HG03378 (cell line): ENCODE measurements around the gene DHRS3.
"Not testable (repeated sequence)": the region's sequence is repeated elsewhere in the genome, so short reads cannot be mapped to it uniquely, and the experiment has no call there.

Source experiments
- ATAC-seq: cut with Tn5 transposase; IDR thresholded peaks from one replicate; pipeline ENCODE4 v1.9.1; 2021; ENCODE audit warnings: mild to moderate bottlenecking, moderate library complexity; ENCODE audit not compliant: unreplicated experiment

The DHRS3 gene

DNA sequence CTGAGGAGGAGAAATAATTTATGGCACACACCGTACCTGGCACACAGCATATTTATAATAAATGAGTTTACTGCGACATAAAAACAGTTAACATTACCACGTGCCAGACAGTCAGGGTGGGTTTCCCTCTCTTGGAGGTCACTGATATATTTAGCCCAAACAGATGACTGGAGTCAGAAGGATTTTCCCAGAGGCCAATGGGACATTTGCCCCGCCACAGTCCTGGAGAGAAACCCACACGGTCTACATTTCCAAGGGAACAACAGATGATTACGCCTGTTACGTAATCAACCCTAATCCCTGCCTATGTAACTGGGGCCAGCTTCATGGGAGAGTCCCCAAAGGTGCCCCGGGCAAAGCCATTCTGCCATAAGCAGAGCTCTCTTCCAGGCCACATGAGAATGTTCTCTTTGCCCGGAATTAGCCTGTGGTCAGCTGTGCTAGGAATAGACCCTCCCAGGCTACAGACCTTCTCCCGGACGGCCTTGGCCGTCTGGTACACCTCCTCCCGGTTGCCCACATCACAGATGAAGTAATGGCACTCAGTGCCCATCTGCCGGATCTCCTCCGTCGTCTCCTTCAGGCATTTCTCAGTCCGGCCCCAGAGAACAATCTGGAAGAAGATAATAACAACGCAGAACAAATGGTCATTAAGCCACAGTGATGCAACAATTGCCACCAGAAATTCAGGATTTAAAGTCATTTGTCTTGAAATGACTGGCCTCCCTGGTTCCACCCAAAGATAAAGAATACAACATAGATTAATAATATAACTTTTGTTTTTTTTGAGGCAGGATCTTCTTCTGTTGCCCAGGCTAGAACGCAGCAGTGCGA, 37.7 kb downstream of the DHRS3 start:
- ATAC-seq = no peak

GRCh38 chr1:12578860-12579422, 39.1 kb downstream of the DHRS3 start:
- ATAC-seq = no peak

- no peak for ATAC-seq
Measured at GRCh38 chr1:12577020-12577419, 41.0 kb downstream of the DHRS3 start.

GRCh38 chr1:12574757-12575139, 43.3 kb downstream of the DHRS3 start:
- ATAC-seq = no peak

- ATAC-seq = no peak
Measured at GRCh38 chr1:12573015-12573825, 44.8 kb downstream of the DHRS3 start.

DNA sequence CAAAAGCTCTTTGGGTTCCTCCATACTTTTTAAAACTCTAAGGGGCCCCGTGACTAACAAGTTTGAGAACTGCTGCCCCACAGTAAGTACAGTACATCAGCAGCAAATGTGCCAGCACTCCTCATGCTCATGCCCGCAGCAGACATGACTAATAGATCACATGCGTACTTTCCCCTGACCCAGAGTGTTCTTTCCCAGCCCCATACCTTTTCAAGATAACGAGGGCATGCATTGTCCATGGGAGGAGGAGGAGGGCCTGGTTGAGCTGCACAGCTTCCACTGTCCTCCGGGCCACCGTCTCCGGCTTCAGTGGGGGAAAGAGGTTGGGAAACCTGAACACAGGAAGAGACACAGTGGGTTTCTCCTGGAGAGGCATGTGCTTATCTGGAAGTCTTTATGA, 45.5 kb downstream of the DHRS3 start:
- ATAC-seq = no peak

GRCh38 chr1:12570291-12570690, 47.7 kb downstream of the DHRS3 start:
- no peak for ATAC-seq

DNA sequence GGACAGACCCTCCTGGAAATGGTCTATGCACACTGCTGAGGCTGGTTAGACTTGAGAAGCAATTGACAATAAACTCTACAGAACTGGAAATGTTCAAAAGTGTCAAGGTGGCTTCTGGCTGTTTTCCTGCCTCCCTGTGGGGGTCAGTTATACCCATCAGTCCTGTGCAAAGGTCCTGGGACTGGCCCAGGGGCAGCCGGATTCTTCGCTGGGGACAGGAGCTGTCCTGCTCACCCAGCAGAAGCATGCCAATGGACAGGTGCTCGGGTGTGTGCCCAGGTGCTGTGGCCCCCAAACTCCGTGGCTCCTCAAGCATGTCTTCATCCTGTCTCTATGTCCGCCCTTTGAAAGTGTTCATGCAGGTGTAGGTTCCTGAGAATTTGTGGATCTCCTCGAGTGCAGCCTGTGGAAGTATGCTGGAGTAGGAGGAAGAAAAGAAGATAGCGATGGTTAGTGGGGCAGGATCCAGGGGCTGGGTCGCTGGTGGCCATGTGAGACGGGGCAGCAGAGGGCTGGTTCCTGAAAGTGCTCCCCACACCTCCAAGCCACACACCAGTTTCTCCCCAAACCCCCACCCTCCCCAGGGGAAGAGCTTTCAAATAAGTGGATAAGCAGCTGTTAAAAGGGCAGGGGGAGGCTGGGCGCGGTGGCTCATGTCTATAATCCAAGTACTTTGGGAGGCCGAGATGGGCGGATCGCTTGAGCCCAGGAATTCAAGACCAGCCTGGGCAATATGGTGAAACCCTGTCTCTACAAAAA, 49.8 kb downstream of the DHRS3 start:
- no peak for ATAC-seq

- no peak for ATAC-seq
Measured at GRCh38 chr1:12567288-12567819, 50.7 kb downstream of the DHRS3 start.

- ATAC-seq = no peak
Measured at GRCh38 chr1:12566484-12567287, 51.3 kb downstream of the DHRS3 start.

- no peak for ATAC-seq
Measured at GRCh38 chr1:12565966-12566352, 52.1 kb downstream of the DHRS3 start.

- no peak for ATAC-seq
Measured at GRCh38 chr1:12565094-12565965, 52.7 kb downstream of the DHRS3 start.

DNA sequence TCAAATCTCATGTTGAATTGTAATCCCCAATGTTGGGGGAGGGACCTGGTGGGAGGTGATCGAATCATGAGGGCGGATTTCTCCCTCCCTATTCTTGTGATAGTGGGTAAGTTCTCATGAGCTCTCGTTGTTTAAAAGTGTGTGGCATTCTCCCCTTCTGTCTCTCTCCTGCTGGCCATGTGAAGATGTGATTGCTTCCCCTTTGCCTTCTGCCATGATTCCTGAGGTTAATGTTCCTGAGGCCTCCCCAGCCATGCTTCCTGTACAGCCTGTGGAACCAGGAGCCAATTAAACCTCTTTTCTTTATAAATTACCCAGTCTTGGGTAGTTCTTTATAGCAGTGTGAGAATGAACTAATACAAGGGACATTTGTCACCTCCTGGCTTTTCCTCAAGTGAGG, 53.8 kb downstream of the DHRS3 start:
- ATAC-seq = not testable (repeated sequence)

GRCh38 chr1:12562955-12563576, 54.9 kb downstream of the DHRS3 start:
- ATAC-seq = no peak

- no peak for ATAC-seq
Measured at GRCh38 chr1:12561121-12561520, 56.9 kb downstream of the DHRS3 start.

DNA sequence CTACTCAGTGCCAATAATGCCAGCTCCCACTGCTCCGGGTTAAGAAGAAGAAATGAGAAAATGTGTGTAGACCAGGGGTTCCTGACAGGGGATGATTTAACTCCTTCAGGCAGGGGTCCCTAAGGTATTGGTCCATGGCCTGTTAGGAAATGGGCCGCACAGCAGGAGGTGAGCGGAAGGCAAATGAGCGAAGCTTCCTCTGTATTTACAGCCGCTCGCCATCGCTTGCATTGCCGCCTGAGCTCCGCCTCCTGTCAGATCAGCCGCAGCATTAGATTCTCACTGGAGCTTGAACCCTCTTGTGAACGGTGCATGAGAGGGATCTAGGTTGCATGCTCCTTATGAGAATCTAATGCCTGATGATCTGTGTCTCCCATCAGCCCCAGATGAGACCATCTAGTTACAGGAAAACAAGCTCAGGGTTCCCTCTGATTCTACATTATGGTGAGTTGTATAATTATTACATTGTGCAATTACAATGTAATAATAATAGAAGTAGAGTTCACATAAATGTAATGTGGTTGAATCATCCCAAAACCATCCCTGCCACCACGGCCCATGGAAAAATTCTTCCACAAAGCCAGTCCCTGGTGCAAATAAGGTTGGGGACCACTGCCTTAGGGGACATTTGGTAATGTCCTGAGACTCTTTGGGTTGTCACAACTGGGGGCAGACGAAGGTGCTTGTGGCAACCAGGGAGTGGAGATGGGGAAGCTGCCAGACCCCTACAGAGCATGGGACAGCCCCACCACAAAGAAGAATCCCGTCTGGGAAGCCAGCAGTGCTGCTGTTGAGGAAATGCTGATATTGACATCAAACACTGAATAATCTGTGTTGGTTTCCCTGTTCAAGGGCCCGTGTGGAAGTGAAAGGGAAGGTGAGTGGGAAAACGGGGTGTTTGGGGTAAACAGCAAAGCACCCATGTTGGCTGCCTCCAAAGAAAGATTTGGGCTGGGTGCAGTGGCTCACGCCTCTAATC, 60.8 kb downstream of the DHRS3 start:
- no peak for ATAC-seq

DNA sequence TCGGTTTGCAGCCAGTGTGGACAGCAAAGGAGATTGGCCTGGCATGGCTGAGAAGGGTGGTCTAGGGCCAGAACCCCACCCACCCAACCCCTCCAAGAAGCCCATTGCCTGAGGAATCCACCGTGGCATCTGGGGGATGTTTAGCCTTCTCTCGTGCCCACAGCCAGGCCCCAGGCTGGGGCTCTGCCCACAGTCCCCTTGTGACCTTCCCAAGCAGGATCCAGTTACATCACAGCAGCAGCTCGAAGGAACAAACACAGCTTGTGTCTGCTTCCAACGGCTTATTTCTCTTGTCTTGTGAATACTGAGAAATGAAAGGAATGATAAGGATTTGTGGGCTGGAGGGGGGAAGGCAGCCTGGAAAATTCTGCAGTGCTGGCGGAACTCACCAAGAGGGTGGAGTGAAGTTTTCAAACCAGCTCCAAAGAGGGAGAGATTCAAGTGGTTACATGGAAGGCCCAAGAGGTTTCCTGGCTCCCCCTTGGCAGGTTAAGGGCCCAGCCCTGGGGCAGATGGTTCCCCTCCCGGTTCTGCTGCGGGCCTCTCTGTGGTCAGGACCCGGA, 61.6 kb downstream of the DHRS3 start:
- no peak for ATAC-seq
